Measurements from ENCODE around the gene MAP4K5. TPM values are rescaled to one million over a fixed set of nuclear protein-coding genes. Genes with fewer than 3 reads are reported as not detected.
A peak's percentile ranks its signal among the peaks of the same experiment; 100 is the strongest.

Gene MAP4K5
- total RNA-seq, 4 donors from 2014 or later, result 216 to 288 (median 279) TPM

GRCh38 chr14:50417853-50418252 is 114.5 kb downstream of the MAP4K5 start:
- Histone ChIP-seq H3K27me3 (no peaks in the 10 kb centered on the region), H3K9me3 (no peaks in the 10 kb centered on the region), H3K4me3 (no peak overlapping the region), H3K36me3 (peaks cover 0 to 70% (median 0%) of the 10 kb centered on the region in 3 donors), H3K27ac (peak overlapping the region in 1 of 4 donors; percentile 25), H3K4me1 (peaks cover 0 to 4% (median 0%) of the 10 kb centered on the region in 4 donors)
- WGBS, 2 donors, result 96% methylated on average over 2 of the region's 2 CpGs
- DNase-seq (ENCODE audit: low spot score in 2 of 2), result no peak
- TF ChIP-seq CTCF (IDR thresholded peaks at IDR 0.05) (no peak), POLR2A (IDR thresholded peaks at IDR 0.05) (no peak), EP300 (IDR thresholded peaks at IDR 0.05) (no peak)

- 60 to 67% methylated on average over 1 of the region's 1 CpG for WGBS, 2 donors
- peaks cover 0 to 12% (median 0%) of the 10 kb centered on the region in 4 donors for H3K4me1 ChIP-seq
- H3K27me3 ChIP-seq, result no peaks in the 10 kb centered on the region
- DNase-seq (ENCODE audit: low spot score in 2 of 2), result no peak
- H3K9me3 ChIP-seq, result no peaks in the 10 kb centered on the region
- no peak overlapping the region for H3K4me3 ChIP-seq
- peaks cover 0 to 10% (median 0%) of the 10 kb centered on the region in 3 donors for H3K36me3 ChIP-seq
- no peak overlapping the region for H3K27ac ChIP-seq
- TF ChIP-seq EP300 (IDR thresholded peaks at IDR 0.05) (no peak), POLR2A (IDR thresholded peaks at IDR 0.05) (no peak), CTCF (IDR thresholded peaks at IDR 0.05) (no peak)
These were observed 121.4 kb downstream of the MAP4K5 start for GRCh38 chr14:50410921-50411320.

GRCh38 chr14:50410071-50410470 is 122.3 kb downstream of the MAP4K5 start:
- 83 to 92% methylated on average over 3 of the region's 3 CpGs for WGBS, 2 donors
- H3K27ac ChIP-seq, result no peak overlapping the region
- no peaks in the 10 kb centered on the region for H3K27me3 ChIP-seq
- no peak for TF ChIP-seq EP300 (IDR thresholded peaks at IDR 0.05)
- no peak for TF ChIP-seq CTCF (IDR thresholded peaks at IDR 0.05)
- peaks cover 0 to 12% (median 0%) of the 10 kb centered on the region in 4 donors for H3K4me1 ChIP-seq
- H3K4me3 ChIP-seq, result no peak overlapping the region
- DNase-seq (ENCODE audit: low spot score in 2 of 2), result no peak
- no peaks in the 10 kb centered on the region for H3K9me3 ChIP-seq
- peaks cover 0 to 7% (median 0%) of the 10 kb centered on the region in 3 donors for H3K36me3 ChIP-seq

- no peak overlapping the region for H3K4me3 ChIP-seq
- H3K36me3 ChIP-seq, result no peaks in the 10 kb centered on the region
- DNase-seq (ENCODE audit: low spot score in 2 of 2), result no peak
- H3K9me3 ChIP-seq, result no peaks in the 10 kb centered on the region
- H3K27me3 ChIP-seq, result no peaks in the 10 kb centered on the region
- no peak overlapping the region for H3K27ac ChIP-seq
- peaks cover 0 to 12% (median 0%) of the 10 kb centered on the region in 4 donors for H3K4me1 ChIP-seq
- WGBS, 2 donors, result 59 to 64% methylated on average over 6 of the region's 6 CpGs
- no peak for TF ChIP-seq EP300 (IDR thresholded peaks at IDR 0.05)
- TF ChIP-seq POLR2A (IDR thresholded peaks at IDR 0.05), result no peak
- no peak for TF ChIP-seq CTCF (IDR thresholded peaks at IDR 0.05)
These were observed 125.1 kb downstream of the MAP4K5 start for GRCh38 chr14:50407111-50407812.

GRCh38 chr14:50403419-50403818 is 128.9 kb downstream of the MAP4K5 start:
- DNase-seq (ENCODE audit: low spot score in 2 of 2), result no peak
- Histone ChIP-seq H3K9me3 (no peaks in the 10 kb centered on the region), H3K36me3 (no peaks in the 10 kb centered on the region), H3K27me3 (no peaks in the 10 kb centered on the region), H3K4me3 (no peak overlapping the region), H3K4me1 (peaks cover 0 to 16% (median 1%) of the 10 kb centered on the region in 4 donors), H3K27ac (no peak overlapping the region)
- TF ChIP-seq EP300 (IDR thresholded peaks at IDR 0.05), result no peak
- TF ChIP-seq POLR2A (IDR thresholded peaks at IDR 0.05), result no peak
- no peak for TF ChIP-seq CTCF (IDR thresholded peaks at IDR 0.05)
